NCI-H524 treated with DMSO at 0.1 percent for 48 hours (cell line): ENCODE measurements around the gene BICDL2.

ENCODE experiments used
- DNase-seq: peaks from one replicate; lab custom pipeline; 2025; lab: John Stamatoyannopoulos, UW

The BICDL2 gene

DNA sequence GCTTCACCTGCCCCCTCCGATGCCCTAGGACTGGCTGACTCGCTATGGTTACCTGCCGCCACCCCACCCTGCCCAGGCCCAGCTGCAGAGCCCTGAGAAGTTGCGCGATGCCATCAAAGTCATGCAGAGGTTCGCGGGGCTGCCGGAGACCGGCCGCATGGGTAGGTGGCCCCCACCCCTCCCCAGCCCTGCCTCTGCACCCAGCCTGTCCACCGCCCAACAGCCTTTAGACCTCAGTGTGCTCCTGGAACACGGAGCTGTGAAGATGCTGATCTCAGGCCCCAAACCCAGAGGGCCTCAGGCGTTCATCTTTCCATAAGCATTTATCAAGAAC, 10.6 kb upstream of the BICDL2 start:
- DNase-seq, result no peak

DNA sequence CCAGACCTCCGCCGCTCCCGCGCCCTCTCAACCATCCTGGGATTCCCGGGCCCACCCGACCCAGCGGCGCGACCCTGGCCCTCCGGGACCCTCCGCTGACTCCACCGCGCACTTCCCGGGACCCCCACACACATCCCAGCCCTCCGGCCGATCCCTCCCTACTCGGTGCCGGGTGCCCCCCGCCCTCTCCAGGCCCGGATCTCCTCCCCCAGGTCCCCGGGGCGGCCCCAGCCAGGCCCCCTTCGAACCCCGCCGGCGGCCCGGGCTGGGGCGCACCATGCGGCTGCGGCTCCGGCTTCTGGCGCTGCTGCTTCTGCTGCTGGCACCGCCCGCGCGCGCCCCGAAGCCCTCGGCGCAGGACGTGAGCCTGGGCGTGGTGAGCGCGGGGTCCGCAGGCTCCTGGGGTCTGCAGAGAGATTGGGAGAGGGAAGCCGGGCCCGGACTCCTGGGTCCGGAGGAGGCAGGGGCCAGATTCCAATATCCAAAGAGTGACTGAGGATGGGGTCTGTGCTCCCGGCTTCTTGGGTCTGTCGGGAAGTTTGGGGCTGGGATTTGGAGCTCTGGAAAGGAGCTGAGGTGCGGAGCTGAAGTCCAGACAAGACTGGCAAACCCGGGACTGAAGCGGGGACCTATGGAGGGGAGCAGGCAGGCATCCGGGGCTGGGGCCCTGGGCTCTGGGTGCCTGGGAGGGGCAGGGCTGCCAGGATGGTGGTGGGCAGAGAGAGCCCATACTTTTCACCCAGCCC, 10.1 kb upstream of the BICDL2 start:
- no peak for DNase-seq

DNA sequence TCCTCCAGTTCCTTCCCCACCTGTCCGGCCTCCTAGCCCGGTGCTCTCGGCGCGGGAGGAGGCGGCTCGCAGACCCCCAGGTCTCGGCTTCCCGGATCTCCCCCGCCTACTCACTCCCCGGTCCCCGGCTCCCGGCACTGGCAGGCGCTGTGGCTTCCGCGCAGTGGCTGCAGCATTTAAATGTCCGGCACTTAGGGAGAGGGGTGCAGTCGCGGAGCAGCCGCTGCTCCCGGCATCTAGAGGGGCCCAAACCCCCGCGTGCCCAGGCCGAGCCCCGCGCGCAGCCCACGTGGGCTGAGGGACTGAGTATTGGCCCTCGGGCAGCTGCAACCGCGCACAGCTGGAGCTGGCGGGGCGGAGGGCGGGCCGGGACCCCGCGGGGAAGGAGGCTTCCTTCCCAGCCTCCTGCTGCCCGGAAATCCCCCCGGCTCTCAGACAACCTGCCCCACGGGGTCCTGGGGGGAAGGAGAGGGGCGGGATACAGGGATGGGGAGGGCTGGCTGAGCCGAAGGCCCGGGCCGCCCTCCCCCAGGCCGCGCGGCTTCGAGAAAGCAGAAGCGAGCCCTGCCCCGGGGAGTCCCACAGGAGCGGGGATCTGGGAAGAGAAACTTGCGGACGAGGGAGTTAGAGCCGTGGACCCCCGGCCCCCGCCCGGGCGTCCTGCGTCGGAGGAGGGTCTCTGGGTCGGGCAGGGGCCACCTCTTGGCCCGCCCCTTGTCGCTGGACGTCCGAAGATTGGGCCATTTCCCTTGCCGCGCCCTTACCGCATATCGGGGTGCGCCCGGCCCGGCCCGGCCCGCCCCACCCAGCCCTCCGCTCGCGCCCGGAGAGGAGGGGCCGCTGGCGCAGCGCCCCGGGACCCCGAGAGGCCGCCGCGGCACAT, 9.3 kb upstream of the BICDL2 start, which contains the start of gene MMP25:
TSS of gene MMP25 (plus strand) at position 804 of the 883 bp plus-strand sequence. CDS start 357 bp downstream, outside the sequence.
- DNase-seq, result no peak

DNA sequence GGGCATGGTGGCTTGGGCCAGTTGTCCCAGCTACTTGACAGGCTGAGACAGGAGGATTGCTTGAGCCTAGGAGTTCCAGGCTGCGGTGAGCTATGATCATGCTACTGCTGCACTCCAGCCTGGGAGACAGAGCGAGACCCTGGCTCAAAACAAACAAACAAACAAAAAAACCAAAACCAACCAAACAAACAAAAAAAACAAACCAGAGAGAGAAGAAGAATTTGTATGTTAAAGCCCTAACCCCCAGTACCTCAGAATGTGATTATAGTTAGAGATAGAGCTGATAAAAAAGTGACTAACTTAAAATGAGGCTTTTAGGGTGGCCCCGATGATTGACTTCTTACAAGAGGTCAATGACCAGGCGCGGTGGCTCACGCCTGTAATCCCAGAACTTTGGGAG, 8.0 kb upstream of the BICDL2 start:
- DNase-seq, result no peak

DNA sequence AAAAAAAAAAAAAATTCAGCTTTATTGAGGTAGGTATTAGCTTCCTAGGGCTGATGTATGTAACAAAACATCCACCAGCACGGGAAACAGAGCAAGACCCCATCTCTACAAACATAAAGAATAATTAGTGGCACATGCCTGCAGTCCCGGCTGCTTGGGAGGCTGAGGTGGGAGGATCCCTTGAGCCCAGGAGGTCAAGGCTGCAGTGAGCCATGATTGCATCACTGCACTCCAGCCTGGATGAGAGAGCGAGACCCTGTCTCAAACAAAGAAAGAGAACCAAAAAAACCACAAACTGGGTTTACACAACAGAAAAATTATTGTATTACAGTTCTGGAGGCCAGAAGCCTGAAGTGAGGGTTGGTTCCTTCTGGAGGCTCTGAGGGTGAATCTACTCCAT, 5.6 kb upstream of the BICDL2 start:
- DNase-seq, result no peak

DNA sequence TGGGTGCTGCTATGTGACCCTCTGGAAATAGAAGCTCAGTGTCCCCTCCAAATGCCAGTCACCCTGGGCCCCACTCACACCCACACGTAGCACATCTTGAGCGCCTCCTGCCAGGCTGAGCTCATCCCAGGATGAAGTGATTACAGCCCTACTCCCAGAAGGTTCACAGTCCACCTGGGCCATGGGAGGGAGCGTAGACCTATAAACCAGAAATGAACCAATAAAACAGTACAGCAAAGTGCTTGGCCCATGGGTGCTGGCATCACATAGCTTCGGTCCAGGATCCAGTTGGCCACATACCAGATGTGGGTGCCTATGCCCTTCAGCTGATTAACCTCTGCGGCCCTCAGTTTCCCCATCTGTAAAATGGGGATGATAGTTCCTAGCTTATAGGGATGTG, 2.2 kb upstream of the BICDL2 start:
- DNase-seq, result no peak

DNA sequence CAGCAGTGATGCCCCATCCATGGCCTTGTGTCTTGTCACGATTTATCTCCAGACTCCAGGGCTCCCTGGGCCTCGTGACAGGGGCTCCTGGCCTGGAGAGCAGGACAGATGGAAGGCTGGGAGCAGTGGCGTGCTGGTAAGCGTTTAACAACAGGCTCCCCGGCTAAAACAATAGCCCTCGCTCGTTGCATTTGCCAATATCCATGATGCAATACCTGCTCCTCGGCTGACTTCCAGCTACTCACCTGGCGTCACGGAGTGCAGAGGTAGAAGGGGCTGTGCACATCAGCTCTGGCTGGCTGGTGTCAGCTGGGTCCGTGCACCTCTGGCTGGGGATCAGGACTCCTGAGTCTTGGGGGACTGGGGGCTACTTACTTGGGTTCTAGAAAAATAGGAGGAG, 1.5 kb upstream of the BICDL2 start:
- DNase-seq, result no peak

DNA sequence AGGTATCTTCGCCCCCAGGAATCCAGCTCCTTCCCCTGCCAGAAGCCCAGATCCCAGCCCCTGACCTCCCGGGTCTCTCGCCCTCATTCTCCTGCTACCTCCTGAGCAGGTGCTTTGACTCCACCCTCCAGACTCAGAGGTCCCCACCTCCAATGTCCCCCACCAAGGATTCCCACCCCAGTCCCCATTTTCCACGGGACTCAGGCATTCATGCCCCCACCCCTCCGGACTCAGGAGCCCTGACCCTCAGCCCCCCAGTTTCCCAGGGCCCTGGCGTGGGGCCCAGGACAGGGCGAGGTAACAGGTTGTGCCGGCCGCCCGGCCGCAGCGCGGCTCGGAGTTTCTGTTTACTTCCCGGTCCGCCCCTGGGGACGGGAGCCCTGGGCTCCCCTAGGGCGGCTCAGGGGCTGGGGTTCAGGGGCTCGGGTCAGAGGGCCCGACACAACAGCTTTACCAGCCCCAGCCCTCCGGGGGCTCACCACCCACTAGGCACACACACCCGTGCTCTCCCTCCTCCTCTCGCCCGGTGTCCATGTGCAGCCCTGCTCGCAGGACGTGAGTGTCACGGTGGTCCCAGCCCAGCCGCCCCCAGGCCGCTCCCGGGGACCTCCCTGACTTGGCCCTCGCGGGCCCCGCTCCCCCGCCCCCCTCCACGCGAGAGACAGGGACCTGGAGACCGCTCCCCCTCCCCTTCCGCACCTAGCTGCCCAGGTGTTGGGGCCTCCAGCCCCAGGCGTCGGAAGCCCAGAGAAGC, 595 bp downstream of the BICDL2 start:
- no peak for DNase-seq

DNA sequence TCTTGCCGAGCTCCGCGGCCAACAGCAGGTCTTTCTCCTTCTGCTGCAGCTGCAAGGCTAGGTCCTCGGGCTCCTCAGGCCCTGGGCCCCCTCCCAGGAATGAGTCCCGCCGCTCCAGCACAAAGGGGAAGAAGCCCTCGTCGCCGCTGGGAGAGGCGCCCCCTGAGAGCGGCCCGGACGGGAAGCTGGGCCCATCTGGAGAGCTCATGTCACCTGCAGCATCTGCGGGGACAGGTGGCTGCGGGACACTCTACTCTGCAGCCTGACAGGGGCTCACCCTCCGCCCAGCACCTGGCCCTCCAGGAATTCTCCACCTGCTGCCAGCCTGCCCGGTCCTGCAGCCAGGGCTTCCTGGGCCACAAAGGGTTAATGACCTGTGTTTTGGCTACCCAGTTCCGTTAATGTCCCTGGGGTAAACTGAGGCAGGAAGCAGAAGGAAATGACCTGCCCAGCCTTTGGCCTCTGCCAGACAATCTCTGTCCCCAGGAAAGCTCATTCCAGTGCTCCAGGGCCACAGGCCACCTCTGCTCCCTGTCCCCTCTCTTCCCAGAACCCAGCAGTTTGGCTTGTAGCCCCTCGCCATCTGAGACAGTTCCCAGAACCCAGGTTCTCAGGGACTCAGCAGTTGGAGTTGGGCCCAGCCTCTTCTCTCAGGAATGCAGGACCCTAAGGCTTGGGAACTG, 1.3 kb downstream of the BICDL2 start:
- DNase-seq, result no peak

DNA sequence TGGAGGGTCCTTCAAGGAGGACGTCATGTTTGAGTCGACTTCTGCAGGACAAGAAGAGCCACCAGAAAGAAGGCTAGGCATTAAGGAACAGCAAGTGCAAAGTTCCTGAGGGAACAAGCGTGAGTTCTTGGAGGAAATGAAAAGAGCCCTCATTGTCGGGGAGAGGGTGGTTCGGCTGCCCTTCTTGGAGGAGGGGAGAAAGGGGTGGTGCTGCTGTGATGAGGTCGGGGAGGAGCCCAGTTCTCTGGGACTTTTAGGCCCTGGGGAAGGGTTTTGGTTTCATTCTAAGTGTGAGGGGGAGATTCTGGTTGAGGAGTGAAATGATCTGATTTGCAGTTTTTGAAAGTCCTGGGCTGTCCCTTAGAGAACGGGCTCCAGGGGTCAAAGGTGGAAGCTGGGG, 4.1 kb downstream of the BICDL2 start:
- no peak for DNase-seq

DNA sequence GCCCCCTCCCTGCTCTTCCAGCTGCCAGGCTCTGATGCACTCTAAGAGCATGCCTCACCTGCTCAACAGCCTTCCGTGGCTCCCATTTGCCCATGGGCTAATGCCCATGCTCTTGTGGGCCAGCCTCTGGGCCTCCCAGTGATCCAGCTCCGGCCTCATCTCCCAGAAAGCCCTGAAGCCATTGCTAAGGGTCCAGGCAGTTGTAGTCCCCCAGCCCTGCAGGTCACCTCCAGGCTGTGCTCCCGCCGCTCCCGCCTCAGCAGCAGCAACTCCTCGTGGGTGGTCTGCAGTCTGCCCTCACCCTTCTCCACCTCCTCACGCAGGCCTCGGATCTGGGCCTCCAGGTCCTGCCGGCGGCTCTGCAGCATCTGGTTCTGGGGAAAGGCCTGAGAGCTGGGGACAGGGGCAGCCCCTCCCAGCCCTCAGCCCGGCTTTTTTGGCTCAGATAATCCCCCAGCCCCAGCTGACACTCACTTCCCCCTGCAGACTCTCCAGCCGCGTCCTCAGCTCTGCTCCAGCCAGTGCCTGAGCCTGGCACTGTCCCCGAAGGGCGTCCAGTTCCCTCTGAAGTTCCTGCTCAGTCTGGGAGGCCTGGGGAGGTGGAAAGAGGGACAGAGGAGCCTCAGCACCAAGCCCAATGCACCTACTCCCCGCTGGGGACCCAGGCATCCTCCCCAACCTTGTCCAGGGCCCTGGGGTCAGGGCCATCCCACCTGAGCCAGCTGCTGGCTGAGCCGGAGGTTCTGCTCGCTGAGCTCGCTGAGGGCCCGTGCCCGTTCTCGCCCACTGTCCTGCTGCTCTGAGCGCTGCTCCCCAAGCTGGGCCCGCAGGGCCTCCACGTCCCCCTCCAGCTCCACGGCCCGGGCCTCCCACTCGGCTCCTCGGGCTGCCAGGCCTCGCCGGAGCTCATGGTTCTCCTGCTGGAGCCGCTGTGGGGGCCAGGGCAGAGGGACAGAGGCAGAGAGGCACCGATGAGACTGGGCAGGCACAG, 6.2 kb downstream of the BICDL2 start:
- no peak for DNase-seq

DNA sequence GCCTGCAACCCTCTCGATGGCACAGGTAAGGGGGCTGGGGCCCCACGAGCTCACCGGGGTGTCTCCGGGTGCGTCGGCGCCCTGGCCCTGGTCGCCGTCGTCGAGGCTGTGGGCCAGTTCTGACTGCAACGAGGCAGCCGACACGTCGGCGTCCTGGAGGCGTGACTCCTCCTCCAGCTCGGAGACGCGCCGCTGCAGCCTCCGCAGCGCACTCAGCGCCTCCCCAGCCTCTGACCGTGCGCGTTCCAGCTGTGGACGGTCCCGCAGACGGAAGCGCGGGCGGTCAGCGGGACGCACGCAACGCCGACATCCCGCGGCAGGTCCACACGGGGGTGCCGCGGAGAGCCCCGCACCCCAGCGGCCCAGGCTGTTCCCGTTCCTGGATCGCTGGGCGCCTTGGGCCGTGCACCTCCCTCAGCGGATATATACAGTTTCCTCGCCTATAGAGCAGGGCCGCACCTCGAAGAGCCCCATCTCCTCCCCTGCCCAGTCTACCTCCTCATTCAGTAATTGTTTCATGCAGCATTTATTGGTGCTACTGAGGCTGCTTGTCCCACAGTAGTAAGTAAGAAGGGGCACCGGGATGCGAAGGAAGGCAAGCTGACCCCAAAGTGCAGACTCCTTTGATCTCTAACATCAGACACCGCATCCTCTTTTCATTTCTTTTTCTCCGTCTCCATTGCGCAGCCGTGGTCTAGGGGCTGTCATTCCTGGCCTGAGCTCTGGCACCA, 7.1 kb downstream of the BICDL2 start:
- DNase-seq, result no peak

DNA sequence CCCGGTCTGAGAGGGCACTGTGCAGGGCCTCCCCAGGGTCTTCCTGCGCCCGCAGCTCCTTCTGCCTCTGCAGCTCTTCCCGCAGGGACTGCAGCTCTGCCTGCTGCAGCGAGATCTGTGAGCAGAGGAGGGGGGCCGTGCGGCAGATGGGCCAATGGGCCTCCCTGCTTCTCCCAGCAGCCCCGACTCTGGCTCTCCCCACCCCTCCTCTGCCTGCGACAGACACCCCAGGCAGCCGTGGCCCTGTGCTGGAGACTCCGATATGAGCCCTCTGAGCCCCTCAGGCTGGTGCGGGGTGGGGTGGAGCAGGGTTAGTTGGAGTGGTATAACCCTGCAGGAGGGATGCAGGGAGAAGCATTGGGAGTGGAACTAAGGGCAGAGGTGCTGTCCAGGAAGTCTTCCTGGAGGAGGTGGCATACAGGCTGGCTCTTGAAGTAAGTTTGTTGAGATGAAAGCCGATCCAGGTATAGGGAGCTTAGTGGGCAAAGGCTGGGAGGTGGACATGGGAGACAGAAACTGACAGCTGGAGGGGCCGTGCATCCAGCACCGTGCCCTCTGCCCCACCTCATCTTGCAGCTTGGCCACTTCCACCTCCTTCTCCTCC, 7.9 kb downstream of the BICDL2 start:
- DNase-seq, result no peak

DNA sequence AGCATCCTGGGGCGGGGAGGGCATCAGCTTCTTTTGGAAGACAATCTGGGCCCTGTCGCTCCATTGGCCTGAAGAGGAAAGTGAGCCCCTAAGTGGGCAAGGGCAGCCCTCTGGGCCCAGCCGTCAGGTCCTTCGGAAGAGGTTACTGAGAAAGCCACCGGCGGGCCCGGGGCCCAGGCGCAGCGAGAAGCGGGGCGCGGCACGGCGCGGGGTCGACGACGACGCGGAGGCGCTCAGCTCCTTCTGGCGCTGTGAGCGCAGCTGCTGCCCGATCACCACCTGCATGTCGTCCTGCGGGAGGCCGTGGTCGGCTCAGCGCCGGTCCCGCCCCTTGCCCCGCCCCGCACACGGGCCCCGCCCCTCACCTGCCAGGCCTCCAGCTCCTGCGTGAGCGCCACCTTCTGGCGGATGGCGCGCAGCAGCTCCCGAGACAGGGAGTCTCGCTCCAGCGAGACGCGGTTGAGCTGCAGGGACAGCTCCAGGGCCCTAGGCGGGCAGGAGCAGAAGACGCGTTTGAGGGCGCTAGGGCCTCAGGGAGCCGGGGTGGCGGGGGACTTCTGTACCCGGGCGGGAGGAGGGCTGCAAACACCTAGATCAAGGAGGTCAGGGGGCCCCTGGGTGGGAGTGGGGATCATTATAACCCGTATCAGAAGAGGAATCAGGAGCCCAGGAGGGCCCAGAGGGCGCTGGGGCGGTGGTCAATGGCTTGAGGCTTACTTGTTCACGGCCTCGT, 8.6 kb downstream of the BICDL2 start:
- no peak for DNase-seq

DNA sequence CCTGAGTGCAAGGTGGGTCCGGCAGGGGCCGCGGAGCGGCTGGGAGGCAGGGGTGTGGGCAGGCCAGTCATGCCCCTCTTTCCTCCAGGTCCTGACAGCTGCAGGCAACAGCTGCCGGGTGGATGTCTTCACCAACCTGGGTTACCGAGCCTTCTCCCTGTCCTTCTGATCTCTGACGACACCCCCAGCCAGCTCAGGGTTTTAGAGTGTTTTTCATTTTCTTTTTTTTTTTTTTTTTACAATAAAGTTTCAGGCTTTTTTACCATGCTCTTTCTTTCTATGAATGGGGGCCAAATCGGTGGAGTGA, 9.3 kb downstream of the BICDL2 start:
- DNase-seq, result no peak

DNA sequence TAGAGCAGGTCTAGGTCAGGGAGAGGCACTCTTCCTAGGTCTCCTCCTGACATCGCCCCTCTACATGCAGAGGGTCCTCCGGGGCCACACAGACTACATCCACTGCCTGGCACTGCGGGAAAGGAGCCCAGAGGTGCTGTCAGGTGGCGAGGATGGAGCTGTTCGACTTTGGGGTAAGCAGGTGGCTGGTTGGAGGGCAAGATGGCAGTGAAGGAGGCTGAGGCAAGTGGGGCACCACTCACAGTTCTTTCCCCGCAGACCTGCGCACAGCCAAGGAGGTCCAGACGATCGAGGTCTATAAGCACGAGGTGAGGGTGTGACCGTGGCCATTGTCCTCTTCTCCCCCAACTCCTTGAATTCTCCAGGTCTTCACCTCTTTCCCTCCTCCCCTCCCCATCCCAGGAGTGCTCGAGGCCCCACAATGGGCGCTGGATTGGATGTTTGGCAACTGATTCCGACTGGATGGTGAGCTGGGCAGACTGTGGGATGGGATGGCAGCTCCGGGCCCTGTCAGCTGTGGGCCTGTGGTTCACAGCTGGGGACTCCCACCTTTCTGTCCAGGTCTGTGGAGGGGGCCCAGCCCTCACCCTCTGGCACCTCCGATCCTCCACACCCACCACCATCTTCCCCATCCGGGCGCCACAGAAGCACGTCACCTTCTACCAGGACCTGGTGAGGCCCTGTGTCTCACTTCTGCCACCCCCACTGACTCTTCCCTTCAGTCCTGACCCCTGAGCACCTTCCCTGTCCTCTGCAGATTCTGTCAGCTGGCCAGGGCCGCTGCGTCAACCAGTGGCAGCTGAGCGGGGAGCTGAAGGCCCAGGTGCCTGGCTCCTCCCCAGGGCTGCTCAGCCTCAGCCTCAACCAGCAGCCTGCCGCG, 9.9 kb downstream of the BICDL2 start:
- DNase-seq, result no peak

DNA sequence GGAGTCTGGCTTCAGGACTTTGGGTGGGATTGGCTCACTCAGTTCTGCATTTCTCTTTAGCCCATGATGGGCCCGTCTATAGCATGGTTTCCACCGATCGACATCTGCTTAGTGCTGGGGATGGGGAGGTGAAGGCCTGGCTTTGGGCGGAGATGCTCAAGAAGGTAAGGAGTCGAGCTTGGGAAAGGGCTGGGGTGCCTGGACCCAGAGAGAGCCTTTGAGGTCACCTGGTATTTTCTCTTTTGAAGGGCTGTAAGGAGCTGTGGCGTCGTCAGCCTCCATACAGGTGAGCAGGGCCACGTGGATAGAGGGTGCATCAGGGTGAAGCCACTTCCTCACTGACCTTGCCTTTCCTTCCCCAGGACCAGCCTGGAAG, 10.8 kb downstream of the BICDL2 start:
- DNase-seq, result no peak
